A549 (cell line): ENCODE results near the gene PODNL1. TPM values are rescaled to one million over a fixed set of nuclear protein-coding genes. Genes with fewer than 3 reads are reported as not detected.

Experiments used
- ATAC-seq, 2 experiments: fragments of 200-7000 bp in 1 of 2; fragments of >200 bp in 1 of 2; cut with Nextera tagmentation in 1 of 2; cut with Tn5 transposase in 1 of 2; 3 replicates each; pipeline versions ENCODE4 v1.8.0 to v1.9.1; 2018 to 2020; ENCODE audit warnings: mild to moderate bottlenecking in 1 of 2, moderate library complexity in 1 of 2
- CTCF ChIA-PET: fragments of 300-600 bp; sonication (Branson Sonifier 250); formaldehyde crosslinking; extraction: SDS; loops from one replicate; lab custom pipeline; 2021; ENCODE audit warnings: antibody characterized with exemption, inconsistent platforms; lab: Yijun Ruan, JAX
- POLR2A ChIA-PET: fragments of 350-600 bp; formaldehyde crosslinking; extraction: SDS; loops from one replicate; lab custom pipeline; 2021; ENCODE audit warnings: antibody characterized with exemption, inconsistent platforms; lab: Yijun Ruan, JAX
- DNase-seq, 2 experiments: peaks; one replicate each; pipeline versions ENCODE4 v3.0.0 to v3.0.0-alpha.2; 2011 to 2016; ENCODE audit warnings: low read depth in 1 of 2, low spot score in 1 of 2
- FAIRE-seq: peaks from 2 replicates; lab custom pipeline; 2011; peaks lifted over from hg19 to GRCh38; lab: Jason Lieb, UNC
- H3K27ac ChIP-seq, 2 experiments: fragments of >200 bp; sonication (Bioruptor Twin); formaldehyde crosslinking; 3 replicates each; pipeline ENCODE4 v1.5.1; 2016 to 2017
- H3K4me1 ChIP-seq: fragments of >200 bp; sonication (Bioruptor Twin); formaldehyde crosslinking; 3 replicates; pipeline ENCODE4 v1.6.1; 2016
- H3K4me2 ChIP-seq: fragments of >200 bp; sonication (Bioruptor Twin); formaldehyde crosslinking; 3 replicates; pipeline ENCODE4 v1.6.1; 2016
- H3K4me3 ChIP-seq: fragments of >200 bp; sonication (Bioruptor Twin); formaldehyde crosslinking; 3 replicates; pipeline ENCODE4 v1.5.1; 2016
- H3K9me3 ChIP-seq: fragments of >200 bp; sonication (Bioruptor Twin); formaldehyde crosslinking; 3 replicates; pipeline ENCODE4 v1.6.1; 2016
- ATOH8 ChIP-seq: fragments of 250-450 bp; sonication (Bioruptor Pico); IDR thresholded peaks from 2 replicates; pipeline ENCODE4 v1.5.0; 2020; ENCODE audit warnings: low read depth, mild to moderate bottlenecking, moderate library complexity
- BHLHE40 ChIP-seq: IDR thresholded peaks from 2 replicates; pipeline ENCODE4 v1.6.1; 2012; ENCODE audit warnings: low read depth, low read length, inconsistent platforms
- CBX8 ChIP-seq: fragments of 200-600 bp; sonication (generic); IDR thresholded peaks from 2 replicates; pipeline ENCODE4 v1.6.1; 2016
- CHD4 ChIP-seq: fragments of 200-600 bp; sonication (generic); IDR thresholded peaks from 2 replicates; pipeline ENCODE4 v1.6.1; 2016; ENCODE audit warnings: antibody characterized with exemption, mild to moderate bottlenecking, borderline replicate concordance
- E2F6 ChIP-seq: IDR thresholded peaks from 2 replicates; pipeline ENCODE4 v1.6.1; 2012; ENCODE audit warnings: low read depth, borderline replicate concordance
- EHMT2 ChIP-seq: fragments of 200-600 bp; sonication (generic); IDR thresholded peaks from 2 replicates; pipeline ENCODE4 v1.6.1; 2016; ENCODE audit warnings: antibody characterized with exemption, low read depth, mild to moderate bottlenecking, moderate library complexity
- ELK1 ChIP-seq: fragments of 150-350 bp; IDR thresholded peaks from 2 replicates; pipeline ENCODE4 v1.6.1; 2014; ENCODE audit warnings: low read depth, mild to moderate bottlenecking, low read length
- EP300 ChIP-seq, 2 experiments: fragments of >200 bp; sonication (Bioruptor Twin); formaldehyde crosslinking; IDR thresholded peaks; 2 replicates in 1 of 2; 3 replicates in 1 of 2; pipeline ENCODE4 v1.6.1; 2016 to 2017
- ESRRA ChIP-seq: fragments of 150-350 bp; IDR thresholded peaks from 2 replicates; pipeline ENCODE4 v1.6.1; 2014; ENCODE audit warnings: mild to moderate bottlenecking, low read length, borderline replicate concordance
- FOSB ChIP-seq: fragments of 250-450 bp; sonication (Bioruptor Pico); IDR thresholded peaks from 2 replicates; pipeline ENCODE4 v1.5.0; 2020; ENCODE audit warnings: mild to moderate bottlenecking, moderate library complexity
- FOXS1 ChIP-seq: fragments of 250-450 bp; sonication (Bioruptor Pico); IDR thresholded peaks from 2 replicates; pipeline ENCODE4 v1.5.0; 2020; ENCODE audit warnings: mild to moderate bottlenecking, moderate library complexity
- GATA3 ChIP-seq: IDR thresholded peaks from 2 replicates; pipeline ENCODE4 v1.6.1; 2012; ENCODE audit warnings: borderline replicate concordance
- HDAC2 ChIP-seq: fragments of 200-600 bp; sonication (generic); IDR thresholded peaks from 2 replicates; pipeline ENCODE4 v1.6.1; 2016
- HEYL ChIP-seq: fragments of 250-450 bp; sonication (Bioruptor Pico); IDR thresholded peaks from 2 replicates; pipeline ENCODE4 v1.8.0; 2021; ENCODE audit warnings: mild to moderate bottlenecking, moderate library complexity
- JUN ChIP-seq, 2 experiments: fragments of >200 bp; sonication (Bioruptor Twin); formaldehyde crosslinking; IDR thresholded peaks; 2 replicates in 1 of 2; 3 replicates in 1 of 2; pipeline ENCODE4 v1.6.1; 2016 to 2017
- MAX ChIP-seq: IDR thresholded peaks from 2 replicates; pipeline ENCODE4 v1.6.1; 2012
- MAZ ChIP-seq: fragments of 150-350 bp; IDR thresholded peaks from 2 replicates; pipeline ENCODE4 v1.6.1; 2014; ENCODE audit warnings: antibody characterized with exemption, low read depth, low read length, borderline replicate concordance
- NR3C1 ChIP-seq: fragments of >200 bp; sonication (Bioruptor Twin); formaldehyde crosslinking; IDR thresholded peaks from 3 replicates; pipeline ENCODE4 v1.6.1; 2017
- PHF8 ChIP-seq: fragments of 200-600 bp; sonication (generic); IDR thresholded peaks from 2 replicates; pipeline ENCODE4 v1.6.1; 2016; ENCODE audit warnings: low read depth, mild to moderate bottlenecking, antibody characterized with exemption, moderate library complexity, borderline replicate concordance
- POLR2A ChIP-seq: IDR thresholded peaks from 2 replicates; pipeline ENCODE4 v1.6.1; 2012; ENCODE audit warnings: mild to moderate bottlenecking, low read length
- POLR2AphosphoS2 ChIP-seq: conservative IDR thresholded peaks from 2 replicates; pipeline ENCODE4 v1.6.1; 2012; ENCODE audit warnings: low read length, improper control_type of control experiment, inconsistent platforms
- RCOR1 ChIP-seq: fragments of 150-350 bp; IDR thresholded peaks from 2 replicates; pipeline ENCODE4 v1.6.1; 2014; ENCODE audit warnings: antibody characterized with exemption, low read length, low read depth
- RFX5 ChIP-seq: fragments of 450-650 bp; IDR thresholded peaks from 2 replicates; pipeline ENCODE4 v1.7.1; 2014; ENCODE audit warnings: antibody characterized with exemption, mild to moderate bottlenecking, moderate library complexity
- RNF2 ChIP-seq: fragments of 200-600 bp; sonication (generic); IDR thresholded peaks from 2 replicates; pipeline ENCODE4 v1.6.1; 2016; ENCODE audit warnings: low read depth, mild to moderate bottlenecking, antibody characterized with exemption, moderate library complexity, borderline replicate concordance
- SMC3 ChIP-seq: fragments of >200 bp; sonication (Bioruptor Twin); formaldehyde crosslinking; IDR thresholded peaks from 3 replicates; pipeline ENCODE4 v1.6.1; 2018; ENCODE audit warnings: inconsistent platforms
- USF2 ChIP-seq: fragments of 450-650 bp; IDR thresholded peaks from 2 replicates; pipeline ENCODE4 v1.6.1; 2014; ENCODE audit warnings: antibody characterized with exemption
- WGBS: methylation state at CpG from one replicate; pipeline ENCODE4 v1.1.6; 2017; ENCODE audit errors: missing lambda C conversion rate; 5-methylcytosine and 5-hydroxymethylcytosine counted together
- polyA plus RNA-seq, 4 experiments: library from polyadenylated mRNA; depleted of rRNA in 3 of 4; stranded (reverse); fragments of >200 nt; fragmentation: RNase III in 1 of 4; extraction: RNeasy Plus Mini Kit Qiagen cat#74134 plus additional on column Dnase treatment in 1 of 4; gene quantifications; 2 replicates in 3 of 4; 3 replicates in 1 of 4; pipeline ENCODE4 v1.2.3, GENCODE V29; 2011 to 2017

PODNL1 gene
- polyA plus RNA-seq, 2 of the 4 experiments (the other 2 are of a cell fraction) = 0.79 to 1.3 TPM

- ChIA-PET CTCF (interaction anchor here (1.4 kb wide), 1 partner anchor 105 kb away, joined by 4 read pairs; no protein-coding TSS in a partner anchor), POLR2A (no interaction called here)
- no peaks in the 10 kb centered on the region for H3K4me1 ChIP-seq
- H3K27ac ChIP-seq = no peak overlapping the region
- no peak overlapping the region for H3K4me2 ChIP-seq
- WGBS = 88% methylated on average over 23 of the region's 25 CpGs
- no peak for TF ChIP-seq PHF8
- no peak for TF ChIP-seq HDAC2
- TF ChIP-seq RNF2 = no peak
- no peak for TF ChIP-seq POLR2A
- no peak for TF ChIP-seq USF2
- no peak for TF ChIP-seq BHLHE40
- no peak for TF ChIP-seq EP300 (IDR thresholded peaks at IDR 0.05)
- TF ChIP-seq POLR2AphosphoS2 = no peak
- no peak for TF ChIP-seq RFX5
- no peak for TF ChIP-seq E2F6
- no peak for TF ChIP-seq HEYL (CRISPR knock-in tag)
- TF ChIP-seq GATA3 = no peak
- no peak for TF ChIP-seq EHMT2
- no peak for TF ChIP-seq RCOR1
- no peak overlapping the region for H3K4me3 ChIP-seq
- H3K9me3 ChIP-seq = no peaks in the 10 kb centered on the region
- DNase-seq (no peak), FAIRE-seq (no peak), ATAC-seq (no peak)
Measured at GRCh38 chr19:13984875-13985741, 46.9 kb upstream of the PODNL1 start.

- Histone ChIP-seq H3K4me3 (no peak overlapping the region), H3K4me1 (no peaks in the 10 kb centered on the region), H3K4me2 (no peak overlapping the region), H3K9me3 (no peaks in the 10 kb centered on the region), H3K27ac (no peak overlapping the region)
- CTCF ChIA-PET = interaction anchor here (0.9 kb wide), 1 partner anchor 12 kb away, joined by 3 read pairs; no protein-coding TSS in a partner anchor
- POLR2A ChIA-PET = no interaction called here
- TF ChIP-seq FOXS1 (CRISPR knock-in tag) (no peak), GATA3 (no peak), POLR2A (no peak), HDAC2 (no peak), CHD4 (no peak), MAZ (no peak), SMC3 (no peak), PHF8 (no peak), NR3C1 (no peak)
- ATAC-seq (no peak), FAIRE-seq (no peak), DNase-seq (no peak)
- WGBS = 100% methylated on average over 3 of the region's 15 CpGs
Measured at GRCh38 chr19:13984186-13984585, 46.0 kb upstream of the PODNL1 start.

GRCh38 chr19:13983213-13983889, 45.1 kb upstream of the PODNL1 start:
- 98% methylated on average over 7 of the region's 21 CpGs for WGBS
- Histone ChIP-seq H3K4me2 (no peak overlapping the region), H3K9me3 (no peaks in the 10 kb centered on the region), H3K4me3 (no peak overlapping the region), H3K27ac (no peak overlapping the region), H3K4me1 (no peaks in the 10 kb centered on the region)
- ChIA-PET POLR2A (no interaction called here), CTCF (interaction anchor here (0.9 kb wide), 1 partner anchor 11 kb away, joined by 3 read pairs; no protein-coding TSS in a partner anchor)
- ATAC-seq = no peak
- no peak for DNase-seq
- no peak for FAIRE-seq
- no peak for TF ChIP-seq ESRRA
- no peak for TF ChIP-seq USF2
- no peak for TF ChIP-seq ELK1
- no peak for TF ChIP-seq JUN (IDR thresholded peaks at IDR 0.05)
- TF ChIP-seq MAX = no peak
- TF ChIP-seq ATOH8 = no peak
- TF ChIP-seq FOSB (CRISPR knock-in tag) = no peak
- TF ChIP-seq CBX8 = no peak
- TF ChIP-seq POLR2A = no peak
